IMR-90 (cell line): ENCODE results near the gene DTX1. TPM values are rescaled to one million over a fixed set of nuclear protein-coding genes. Genes with fewer than 3 reads are reported as not detected.

ENCODE experiments used
- ATAC-seq: fragments of 200-7000 bp; cut with Tn5 transposase; 2 replicates; pipeline ENCODE4 v1.9.1; 2020; ENCODE audit warnings: low read depth, mild to moderate bottlenecking, moderate library complexity
- BruUV-seq: library from RNA; stranded (reverse); fragments of 400-500 nt; replicated peaks from 2 replicates; lab custom pipeline; 2021; lab: Mats Ljungman, UMichigan
- CTCF ChIA-PET: fragments of 300-600 bp; formaldehyde crosslinking; extraction: SDS; loops from one replicate; lab custom pipeline; 2021; ENCODE audit warnings: antibody characterized with exemption; lab: Yijun Ruan, JAX
- POLR2A ChIA-PET: fragments of 300-600 bp; sonication (Branson Sonifier 250); formaldehyde crosslinking; loops from one replicate; lab custom pipeline; 2022; ENCODE audit warnings: antibody characterized with exemption; ENCODE audit not compliant: unreplicated experiment; lab: Charles Lee
- DNase-seq: peaks from one replicate; pipeline ENCODE4 v3.0.0; 2013
- H2AFZ ChIP-seq: replicated peaks from 2 replicates; pipeline ENCODE3; 2013; ENCODE audit warnings: low read length, mild to moderate bottlenecking; ENCODE audit not compliant: poor library complexity
- H2AK5ac ChIP-seq: 2 replicates; pipeline ENCODE4 v1.6.1; 2013; ENCODE audit warnings: low read depth, low read length, inconsistent platforms
- H2AK9ac ChIP-seq: replicated peaks from 2 replicates; pipeline ENCODE3; 2013; ENCODE audit warnings: mild to moderate bottlenecking, low read depth, low read length, moderate library complexity; ENCODE audit not compliant: poor library complexity
- H2BK120ac ChIP-seq: 2 replicates; pipeline ENCODE4 v1.6.1; 2013; ENCODE audit warnings: low read depth, low read length, inconsistent platforms
- H2BK15ac ChIP-seq: 3 replicates; pipeline ENCODE4 v1.6.1; 2013; ENCODE audit warnings: low read depth, low read length, inconsistent platforms
- H2BK20ac ChIP-seq: 2 replicates; pipeline ENCODE4 v1.6.1; 2013; ENCODE audit warnings: low read depth, mild to moderate bottlenecking, inconsistent platforms, low read length, moderate library complexity
- H2BK5ac ChIP-seq: 2 replicates; pipeline ENCODE4 v1.6.1; 2013; ENCODE audit warnings: mild to moderate bottlenecking, low read depth, low read length, inconsistent platforms; ENCODE audit not compliant: poor library complexity, severe bottlenecking
- H3K14ac ChIP-seq: replicated peaks from 2 replicates; pipeline ENCODE4 v1.6.1; 2013; ENCODE audit warnings: low read depth, low read length, inconsistent platforms
- H3K18ac ChIP-seq: 2 replicates; pipeline ENCODE4 v1.6.1; 2013; ENCODE audit warnings: low read depth, low read length, control low read depth
- H3K23ac ChIP-seq: 2 replicates; pipeline ENCODE4 v1.6.1; 2013; ENCODE audit warnings: low read depth, low read length, inconsistent platforms
- H3K27ac ChIP-seq: 2 replicates; pipeline ENCODE4 v1.5.1; 2013; ENCODE audit warnings: mild to moderate bottlenecking, control low read depth, low read length; ENCODE audit not compliant: insufficient read depth
- H3K27me3 ChIP-seq: 2 replicates; pipeline ENCODE4 v1.6.1; 2013; ENCODE audit warnings: low read length; ENCODE audit not compliant: control insufficient read depth, insufficient read depth
- H3K36me3 ChIP-seq: 2 replicates; pipeline ENCODE4 v1.6.1; 2013; ENCODE audit warnings: low read length, mixed read lengths; ENCODE audit not compliant: control insufficient read depth, insufficient read depth
- H3K4ac ChIP-seq: 2 replicates; pipeline ENCODE4 v1.6.1; 2013; ENCODE audit warnings: low read depth, low read length, inconsistent platforms
- H3K4me1 ChIP-seq: 2 replicates; pipeline ENCODE4 v1.6.1; 2013; ENCODE audit warnings: low read length, mixed read lengths; ENCODE audit not compliant: control insufficient read depth, insufficient read depth
- H3K4me2 ChIP-seq: 2 replicates; pipeline ENCODE4 v1.6.1; 2013; ENCODE audit warnings: low read depth, mild to moderate bottlenecking, control low read depth, low read length, moderate library complexity
- H3K4me3 ChIP-seq: 2 replicates; pipeline ENCODE4 v1.5.1; 2013; ENCODE audit warnings: low read depth, mild to moderate bottlenecking, control low read depth, low read length, moderate library complexity; ENCODE audit not compliant: insufficient read depth
- H3K56ac ChIP-seq: 2 replicates; pipeline ENCODE4 v1.6.1; 2013; ENCODE audit warnings: low read length, inconsistent platforms; ENCODE audit not compliant: insufficient read depth; ENCODE audit errors: extremely low read depth
- H3K79me1 ChIP-seq, 2 experiments: 2 replicates each; pipeline ENCODE4 v1.6.1; 2013; ENCODE audit warnings: low read length in 2 of 2, inconsistent platforms in 1 of 2, low read depth in 1 of 2
- H3K9ac ChIP-seq: 2 replicates; pipeline ENCODE4 v1.6.1; 2013; ENCODE audit warnings: low read depth, low read length, control low read depth
- H3K9me1 ChIP-seq: 2 replicates; pipeline ENCODE4 v1.6.1; 2013; ENCODE audit warnings: low read length, inconsistent platforms; ENCODE audit not compliant: insufficient read depth
- H3K9me3 ChIP-seq: 2 replicates; pipeline ENCODE4 v1.6.1; 2013; ENCODE audit warnings: low read length; ENCODE audit not compliant: control insufficient read depth, insufficient read depth
- H4K20me1 ChIP-seq: 2 replicates; pipeline ENCODE4 v1.6.1; 2013; ENCODE audit warnings: low read length, inconsistent platforms; ENCODE audit not compliant: insufficient read depth
- H4K5ac ChIP-seq: 2 replicates; pipeline ENCODE4 v1.6.1; 2013; ENCODE audit warnings: mild to moderate bottlenecking, low read depth, low read length, control low read depth
- H4K8ac ChIP-seq, 2 experiments: 2 replicates each; pipeline ENCODE4 v1.6.1; 2013; ENCODE audit warnings: low read depth in 2 of 2, low read length in 2 of 2, control low read depth in 1 of 2, inconsistent platforms in 1 of 2
- H4K91ac ChIP-seq: 2 replicates; pipeline ENCODE4 v1.6.1; 2013; ENCODE audit warnings: low read depth, low read length, inconsistent platforms; ENCODE audit not compliant: insufficient read depth
- BHLHE40 ChIP-seq: fragments of 150-350 bp; IDR thresholded peaks from 2 replicates; pipeline ENCODE4 v1.6.1; 2016; ENCODE audit warnings: mild to moderate bottlenecking, low read depth, low read length
- CEBPB ChIP-seq: IDR thresholded peaks from 2 replicates; pipeline ENCODE4 v1.6.1; 2012; ENCODE audit warnings: low read depth, low read length, improper control_type of control experiment
- CHD1 ChIP-seq: IDR thresholded peaks from 2 replicates; pipeline ENCODE4 v1.6.1; 2012; ENCODE audit warnings: low read depth, low read length, improper control_type of control experiment
- FOS ChIP-seq: fragments of 150-350 bp; IDR thresholded peaks from 2 replicates; pipeline ENCODE4 v1.6.1; 2016; ENCODE audit warnings: low read depth, low read length
- MAFK ChIP-seq: IDR thresholded peaks from 2 replicates; pipeline ENCODE4 v1.6.1; 2012; ENCODE audit warnings: low read depth, low read length, improper control_type of control experiment
- MAZ ChIP-seq: IDR thresholded peaks from 2 replicates; pipeline ENCODE4 v1.6.1; 2012; ENCODE audit warnings: low read depth, mild to moderate bottlenecking, low read length, improper control_type of control experiment, moderate library complexity, borderline replicate concordance
- MXI1 ChIP-seq: IDR thresholded peaks from 2 replicates; pipeline ENCODE4 v1.6.1; 2012; ENCODE audit warnings: low read depth, mild to moderate bottlenecking, low read length, moderate library complexity, borderline replicate concordance
- NFE2L2 ChIP-seq: fragments of 150-350 bp; IDR thresholded peaks from 2 replicates; pipeline ENCODE4 v1.6.1; 2016; ENCODE audit warnings: low read depth, mild to moderate bottlenecking, low read length
- RAD21 ChIP-seq: IDR thresholded peaks from 2 replicates; pipeline ENCODE4 v1.6.1; 2012; ENCODE audit warnings: low read length, improper control_type of control experiment
- RFX5 ChIP-seq: IDR thresholded peaks from 2 replicates; pipeline ENCODE4 v1.8.0; 2012; ENCODE audit warnings: low read depth, mild to moderate bottlenecking, low read length, moderate library complexity
- SMC3 ChIP-seq: fragments of 150-350 bp; IDR thresholded peaks from 2 replicates; pipeline ENCODE4 v1.6.1; 2016; ENCODE audit warnings: low read depth, mild to moderate bottlenecking, antibody characterized with exemption, low read length, moderate library complexity
- WGBS, 2 experiments: methylation state at CpG; one replicate each; pipeline versions ENCODE4 v1.1.5 to v1.1.7; 2013; ENCODE audit warnings: missing lambda C conversion rate in 2 of 2; ENCODE audit not compliant: insufficient read length in 1 of 2; ENCODE audit errors: extremely low coverage in 2 of 2; 5-methylcytosine and 5-hydroxymethylcytosine counted together
- dilution Hi-C: fragments of 300-500 bp; cut with HindIII; formaldehyde crosslinking; loops from one replicate; pipeline ENCODE4 v1.14.3; 2018; ENCODE audit warnings: low sequenced_read_pairs; ENCODE audit not compliant: unreplicated experiment
- in situ Hi-C: fragments of 300-500 bp; cut with MboI; formaldehyde crosslinking; loops from 3 replicates; pipeline ENCODE4 v1.14.3; 2019; ENCODE audit warnings: low sequenced_read_pairs, inconsistent platforms, mixed read lengths
- intact Hi-C: fragments of 100-400 bp; cut with micrococcal nuclease; formaldehyde crosslinking; loops from 2 replicates; pipeline ENCODE4 v1.10.0; 2022
- polyA plus RNA-seq, 3 experiments: library from polyadenylated mRNA; depleted of rRNA; stranded (reverse); fragments of >200 nt; gene quantifications; 2 replicates each; pipeline ENCODE4 v1.2.3, GENCODE V29; 2012; ENCODE audit warnings: low replicate concordance in 1 of 3
- total RNA-seq: library from RNA; depleted of rRNA; stranded (reverse); fragments of >200 nt; gene quantifications from 2 replicates; pipeline ENCODE4 v1.2.3, GENCODE V29; 2012
- TF ChIP-seq, protein P1 (sequence below): fragments of 150-350 bp; IDR thresholded peaks from 2 replicates; pipeline ENCODE4 v1.6.1; 2017; ENCODE audit warnings: mild to moderate bottlenecking, antibody characterized with exemption, low read length, low read depth
- TF ChIP-seq, protein P2 (sequence below): conservative IDR thresholded peaks from 2 replicates; pipeline ENCODE4 v1.5.1; 2012; ENCODE audit warnings: mild to moderate bottlenecking, low read depth, low read length, improper control_type of control experiment

The DTX1 gene
- total and polyA plus RNA-seq, 2 of the 4 experiments (the other 2 are of a cell fraction), result not detected

DNA sequence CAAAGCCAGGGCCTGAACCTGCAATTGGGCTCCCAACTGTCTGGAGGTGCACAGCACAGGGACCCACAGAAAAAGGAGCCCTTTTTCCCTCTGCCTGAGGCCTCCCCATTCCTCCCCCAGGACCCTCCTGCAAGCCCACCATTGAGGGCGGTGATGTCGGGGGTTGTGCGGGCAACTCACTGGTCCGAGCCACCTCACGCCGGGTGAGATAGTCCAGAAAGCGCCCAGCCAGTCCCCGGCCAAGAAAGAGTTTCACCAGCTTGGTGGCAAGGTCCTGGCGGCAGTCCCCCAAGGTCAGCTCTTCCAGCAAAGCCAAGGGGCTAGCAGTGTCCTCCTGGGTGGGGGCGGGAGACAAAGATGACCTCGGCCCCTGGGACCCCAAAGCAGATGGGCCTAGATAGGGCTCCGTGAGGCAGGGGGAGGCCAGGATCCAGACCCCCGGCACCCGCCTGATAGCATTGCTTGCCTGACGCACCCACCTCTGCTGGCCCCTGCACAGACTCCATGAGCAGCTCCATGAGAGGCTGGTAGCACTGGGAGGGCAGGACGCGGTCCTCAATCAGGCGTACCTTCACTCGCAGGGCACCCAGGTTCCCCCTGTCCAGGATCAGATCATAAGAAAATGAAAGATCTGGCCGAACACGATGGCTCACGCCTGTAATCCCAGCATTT lies 59.1 kb downstream of the DTX1 start:
- H3K9ac ChIP-seq, result no peak overlapping the region
- H3K56ac ChIP-seq, result no peak overlapping the region
- H3K4me3 ChIP-seq, result no peak overlapping the region
- TF ChIP-seq RAD21 (no peak), FOS (no peak), CEBPB (no peak), BHLHE40 (no peak), MAFK (no peak), NFE2L2 (no peak), CHD1 (no peak), MXI1 (no peak), MAZ (no peak), SMC3 (no peak), RFX5 (no peak)
- TF ChIP-seq, protein P1, sequence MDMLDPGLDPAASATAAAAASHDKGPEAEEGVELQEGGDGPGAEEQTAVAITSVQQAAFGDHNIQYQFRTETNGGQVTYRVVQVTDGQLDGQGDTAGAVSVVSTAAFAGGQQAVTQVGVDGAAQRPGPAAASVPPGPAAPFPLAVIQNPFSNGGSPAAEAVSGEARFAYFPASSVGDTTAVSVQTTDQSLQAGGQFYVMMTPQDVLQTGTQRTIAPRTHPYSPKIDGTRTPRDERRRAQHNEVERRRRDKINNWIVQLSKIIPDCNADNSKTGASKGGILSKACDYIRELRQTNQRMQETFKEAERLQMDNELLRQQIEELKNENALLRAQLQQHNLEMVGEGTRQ, result no peak
- TF ChIP-seq, protein P2, sequence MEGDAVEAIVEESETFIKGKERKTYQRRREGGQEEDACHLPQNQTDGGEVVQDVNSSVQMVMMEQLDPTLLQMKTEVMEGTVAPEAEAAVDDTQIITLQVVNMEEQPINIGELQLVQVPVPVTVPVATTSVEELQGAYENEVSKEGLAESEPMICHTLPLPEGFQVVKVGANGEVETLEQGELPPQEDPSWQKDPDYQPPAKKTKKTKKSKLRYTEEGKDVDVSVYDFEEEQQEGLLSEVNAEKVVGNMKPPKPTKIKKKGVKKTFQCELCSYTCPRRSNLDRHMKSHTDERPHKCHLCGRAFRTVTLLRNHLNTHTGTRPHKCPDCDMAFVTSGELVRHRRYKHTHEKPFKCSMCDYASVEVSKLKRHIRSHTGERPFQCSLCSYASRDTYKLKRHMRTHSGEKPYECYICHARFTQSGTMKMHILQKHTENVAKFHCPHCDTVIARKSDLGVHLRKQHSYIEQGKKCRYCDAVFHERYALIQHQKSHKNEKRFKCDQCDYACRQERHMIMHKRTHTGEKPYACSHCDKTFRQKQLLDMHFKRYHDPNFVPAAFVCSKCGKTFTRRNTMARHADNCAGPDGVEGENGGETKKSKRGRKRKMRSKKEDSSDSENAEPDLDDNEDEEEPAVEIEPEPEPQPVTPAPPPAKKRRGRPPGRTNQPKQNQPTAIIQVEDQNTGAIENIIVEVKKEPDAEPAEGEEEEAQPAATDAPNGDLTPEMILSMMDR, result no peak
- H3K14ac ChIP-seq, result no peak overlapping the region
- no peak overlapping the region for H3K4ac ChIP-seq
- H3K4me1 ChIP-seq, result no peaks in the 10 kb centered on the region
- BruUV-seq, result no TSS peak
- no peaks in the 10 kb centered on the region for H4K20me1 ChIP-seq
- no peak overlapping the region for H2AK5ac ChIP-seq
- H2AFZ ChIP-seq, result no peak overlapping the region
- H3K9me1 ChIP-seq, result no peaks in the 10 kb centered on the region
- intact Hi-C loops (no loop called here), in situ Hi-C loops (no loop called here), dilution Hi-C loops (no loop called here)
- H4K91ac ChIP-seq, result no peak overlapping the region
- H4K8ac ChIP-seq, result no peak overlapping the region
- H4K5ac ChIP-seq, result no peak overlapping the region
- no peak overlapping the region for H3K27ac ChIP-seq
- CTCF ChIA-PET, result no interaction called here
- no peak overlapping the region for H3K4me2 ChIP-seq
- no peak for DNase-seq
- no peak overlapping the region for H3K23ac ChIP-seq
- no peak overlapping the region for H2BK20ac ChIP-seq
- H3K18ac ChIP-seq, result no peak overlapping the region
- ATAC-seq, result no peak
- H3K9me3 ChIP-seq, result no peaks in the 10 kb centered on the region
- H2BK120ac ChIP-seq, result no peak overlapping the region
- H2BK15ac ChIP-seq, result no peak overlapping the region
- no peak overlapping the region for H2AK9ac ChIP-seq
- H3K79me1 ChIP-seq, result no peaks in the 10 kb centered on the region
- peaks cover 4% of the 10 kb centered on the region; the same call in 1 of the 2 replicates for H3K27me3 ChIP-seq
- POLR2A ChIA-PET, result no interaction called here
- H3K36me3 ChIP-seq, result no peaks in the 10 kb centered on the region
- WGBS, 2 experiments, result 63% methylated on average over 4 of the region's 22 CpGs; no CpG with 5 or more reads in 1 of the 2 experiments
- H2BK5ac ChIP-seq, result no peak overlapping the region
